LoVo (cell line): ENCODE measurements around the gene CRYGN.

Experiments
- DNase-seq: peaks from one replicate; pipeline ENCODE4 v3.0.0-alpha.2; 2016; ENCODE audit warnings: low spot score

CRYGN gene

DNA sequence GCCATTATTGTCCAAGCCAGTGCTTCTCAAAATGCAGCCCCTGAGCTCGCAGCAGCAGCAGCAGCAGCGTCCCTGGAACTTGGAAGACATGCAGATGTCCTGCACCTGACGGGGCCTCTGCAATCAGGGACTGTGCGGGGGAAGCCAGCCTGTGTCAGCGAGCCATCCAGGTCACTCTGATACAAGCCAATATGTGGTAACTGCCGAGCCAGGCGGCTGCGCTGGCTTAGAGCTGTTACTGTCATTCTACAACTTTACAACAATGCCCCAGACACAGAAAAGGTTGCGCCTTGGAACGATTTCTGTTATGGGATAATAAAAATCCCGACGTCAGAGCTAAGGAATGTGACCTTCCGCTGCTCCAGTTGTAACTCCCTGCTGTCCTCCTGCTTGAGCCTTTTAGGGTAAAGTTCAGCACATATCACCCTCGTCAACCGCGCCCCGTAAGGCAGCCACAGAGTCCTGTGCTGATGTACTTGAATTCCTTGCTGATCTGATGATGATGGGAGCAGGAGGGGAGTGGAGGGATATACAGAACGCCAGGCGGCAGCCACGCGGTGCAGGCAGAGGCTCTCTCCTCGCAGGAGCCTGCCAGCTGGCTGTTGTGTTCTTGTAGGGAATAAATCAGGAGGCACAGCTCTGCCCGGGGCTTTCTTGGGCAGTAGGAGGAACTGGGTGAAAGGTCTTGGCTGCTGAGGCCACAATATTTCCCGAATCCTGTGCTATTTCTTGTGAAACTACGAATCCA is 20.0 kb upstream of the CRYGN start:
- peak; percentile 99 for DNase-seq

GRCh38 chr7:151457534-151457933 is 17.6 kb upstream of the CRYGN start:
- no peak for DNase-seq

DNA sequence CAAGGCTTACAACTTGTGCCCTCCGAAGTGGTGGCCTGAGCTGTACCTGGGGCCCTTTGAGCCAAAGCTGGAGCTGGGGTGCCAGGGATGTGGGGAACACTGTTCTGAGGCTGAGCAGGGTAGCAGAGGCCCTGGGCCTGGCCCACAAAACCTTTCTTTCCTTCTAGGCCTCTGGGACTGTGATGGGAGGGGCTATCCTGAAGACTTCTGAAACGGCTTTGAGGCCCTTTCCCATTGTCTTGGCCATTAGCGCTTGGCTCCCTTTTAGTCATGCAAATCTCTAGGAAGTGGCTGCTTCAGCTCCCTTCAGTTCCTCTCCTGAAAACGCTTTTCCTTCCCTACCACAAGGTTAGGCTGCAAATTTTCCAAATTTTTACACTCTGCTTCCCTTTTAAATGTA is 16.8 kb upstream of the CRYGN start:
- no peak for DNase-seq

- no peak for DNase-seq
Measured at GRCh38 chr7:151456276-151456675, 16.3 kb upstream of the CRYGN start.

GRCh38 chr7:151455690-151456089 is 15.7 kb upstream of the CRYGN start:
- no peak for DNase-seq

DNA sequence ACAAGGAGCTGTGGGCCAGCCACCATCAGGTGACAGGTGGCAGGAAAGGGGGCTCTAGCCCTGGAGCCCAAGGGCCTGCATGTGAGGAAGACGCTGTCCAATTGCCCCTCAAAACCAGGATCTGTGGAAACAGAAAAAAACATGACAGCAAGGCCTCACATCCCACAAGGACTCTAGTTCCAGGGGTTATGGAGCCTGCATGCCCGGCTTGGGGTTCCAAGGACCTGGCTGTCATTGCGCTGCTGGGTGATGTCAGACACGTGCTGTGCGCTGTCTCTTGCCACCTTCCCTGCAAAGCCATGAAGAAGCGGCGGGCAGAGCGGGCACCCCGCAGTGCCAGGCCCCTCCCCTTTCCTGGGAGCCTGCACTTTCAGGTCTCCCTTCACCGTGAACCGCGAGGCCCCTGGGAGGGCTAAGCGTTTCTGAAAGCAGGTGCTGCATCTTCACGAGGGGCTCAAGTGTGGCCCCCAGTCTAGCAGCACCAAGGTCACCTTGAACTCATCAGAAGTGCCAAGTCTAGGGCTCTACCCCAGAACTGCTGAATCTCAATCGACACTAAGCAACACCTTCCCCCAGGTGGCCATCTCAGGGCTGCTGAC is 15.1 kb upstream of the CRYGN start:
- no peak for DNase-seq

DNA sequence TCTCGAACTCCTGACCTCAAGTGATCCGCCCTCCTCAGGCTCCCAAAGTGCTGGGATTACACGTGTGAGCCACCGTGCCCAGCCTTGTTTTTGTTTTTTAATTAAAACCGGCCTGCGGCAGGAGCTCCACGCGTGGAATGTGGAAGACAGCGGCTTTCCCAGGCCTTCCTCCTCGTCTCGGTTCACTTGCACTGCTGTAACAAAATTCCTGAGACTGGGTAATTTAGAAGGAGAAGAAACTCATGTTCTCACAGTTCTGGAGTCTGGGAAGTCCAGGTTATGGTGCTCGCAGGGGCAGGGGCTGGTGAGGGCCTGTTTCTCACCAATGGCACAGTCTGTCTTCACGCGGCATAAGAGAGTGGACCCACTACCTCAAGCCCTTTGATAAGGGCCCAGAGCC is 14.4 kb upstream of the CRYGN start:
- no peak for DNase-seq

DNA sequence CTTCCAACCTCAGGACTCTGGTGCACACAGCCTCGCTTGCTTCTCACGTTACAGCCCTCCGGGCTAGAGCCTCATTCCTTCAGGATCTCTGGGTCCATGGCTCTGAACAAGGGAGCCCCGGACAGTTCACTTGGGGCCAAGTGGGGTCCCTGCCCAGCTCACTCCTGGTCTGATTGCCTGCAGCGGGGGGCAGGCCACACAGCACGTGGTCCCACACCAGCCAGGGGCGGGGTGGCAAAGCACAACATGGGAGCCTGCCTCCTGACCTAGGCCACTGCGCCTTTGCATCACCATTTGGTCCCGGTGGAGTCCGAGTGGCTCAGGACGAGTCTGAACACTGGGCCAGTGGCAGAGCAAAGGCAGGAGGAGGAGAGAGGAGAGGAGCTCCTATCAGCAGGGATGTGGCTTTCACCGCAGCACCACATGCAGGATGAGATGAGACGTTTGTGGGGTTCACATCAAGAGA is 13.4 kb upstream of the CRYGN start:
- DNase-seq, result no peak

GRCh38 chr7:151452680-151453325 is 12.9 kb upstream of the CRYGN start:
- DNase-seq, result no peak

GRCh38 chr7:151451626-151452571 is 12.0 kb upstream of the CRYGN start:
- DNase-seq, result no peak

DNA sequence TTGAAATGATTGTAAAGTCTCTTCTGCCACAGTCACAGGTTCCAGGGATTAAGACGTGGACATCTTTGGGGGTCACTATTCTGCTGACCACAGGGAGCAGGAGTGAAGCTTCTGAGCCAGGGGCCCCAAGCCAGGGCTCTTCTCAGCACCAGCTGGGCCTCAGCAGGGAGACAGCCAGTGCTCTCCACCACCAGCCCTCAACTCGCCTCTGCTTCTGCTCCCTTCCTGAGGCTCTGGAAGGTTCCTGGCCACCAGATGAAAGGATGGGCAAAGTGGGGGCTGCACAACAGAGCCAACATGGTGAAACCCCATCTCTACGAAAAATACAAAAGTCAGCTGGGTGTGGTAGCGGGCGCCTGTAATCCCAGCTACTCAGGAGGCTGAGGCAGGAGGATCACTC is 11.2 kb upstream of the CRYGN start:
- DNase-seq, result no peak

GRCh38 chr7:151449990-151450389 is 10.0 kb upstream of the CRYGN start:
- DNase-seq, result no peak

- DNase-seq, result peak; percentile 73
Measured at GRCh38 chr7:151448261-151449252, 8.6 kb upstream of the CRYGN start.

DNA sequence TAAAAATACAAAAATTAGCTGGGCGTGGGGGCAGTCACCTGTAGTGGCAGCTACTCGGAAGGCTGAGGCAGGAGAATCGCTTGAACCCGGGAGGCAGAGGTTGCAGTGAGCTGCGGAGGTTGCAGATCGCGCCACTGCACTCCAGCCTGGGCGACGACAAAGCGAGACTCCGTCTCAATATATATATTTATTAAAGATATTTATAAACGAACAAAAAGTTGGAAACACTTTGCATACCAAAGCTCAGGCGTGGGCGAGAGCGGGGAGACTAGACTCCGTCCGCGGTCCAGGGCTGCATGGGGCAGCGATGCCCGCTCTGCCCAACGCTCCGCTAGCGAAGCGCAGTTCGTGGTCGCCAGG is 7.9 kb upstream of the CRYGN start:
- DNase-seq, result no peak

- no peak for DNase-seq
Measured at GRCh38 chr7:151447312-151447711, 7.4 kb upstream of the CRYGN start.

GRCh38 chr7:151446412-151446811 is 6.5 kb upstream of the CRYGN start:
- DNase-seq, result no peak

- no peak for DNase-seq
Measured at GRCh38 chr7:151444632-151445031, 4.7 kb upstream of the CRYGN start.

DNA sequence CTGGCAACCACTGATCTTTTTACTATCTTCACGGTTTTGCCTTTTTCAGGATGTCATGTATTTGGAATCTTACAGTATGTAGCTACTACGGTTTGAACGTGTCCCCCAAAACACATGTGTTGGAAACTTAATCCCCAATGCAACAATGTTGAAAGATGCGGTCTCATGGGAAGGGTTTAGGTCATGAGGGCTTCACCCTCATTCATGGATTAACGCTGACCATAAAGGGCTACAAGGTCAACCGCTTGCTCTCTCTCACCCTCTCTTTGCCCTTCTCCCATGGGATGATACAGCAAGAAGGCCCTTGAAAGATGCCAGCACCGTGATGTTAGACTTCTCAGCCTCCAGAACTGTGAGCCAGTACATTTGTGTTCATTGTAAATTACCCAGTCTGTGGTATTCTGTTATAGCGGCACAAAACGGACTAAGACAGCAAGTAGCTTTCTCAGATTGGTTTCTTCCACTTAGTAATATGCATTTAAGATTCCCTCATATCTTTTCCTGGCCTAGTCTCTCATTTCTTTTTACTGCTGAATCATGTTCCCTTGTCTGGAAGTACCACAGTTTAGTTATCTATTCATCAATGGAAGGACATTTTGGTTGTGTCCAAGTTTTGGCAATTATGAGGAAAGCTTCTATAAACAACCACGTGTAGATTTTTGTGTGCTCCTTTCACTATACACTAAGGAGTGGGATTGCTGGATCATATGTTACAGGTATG is 3.0 kb upstream of the CRYGN start:
- DNase-seq, result no peak

GRCh38 chr7:151440799-151441445 is 981 bp upstream of the CRYGN start:
- no peak for DNase-seq
